Fibroblast of the aortic adventitia (primary cell): ENCODE data around the gene RIPK1. TPM values are rescaled to one million over a fixed set of nuclear protein-coding genes. Genes with fewer than 3 reads are reported as not detected.
A peak's percentile ranks its signal among the peaks of the same experiment; 100 is the strongest.
"Not testable (repeated sequence)": the region's sequence is repeated elsewhere in the genome, so short reads cannot be mapped to it uniquely, and the experiment has no call there.

Experiments used
- DNase-seq: peaks from one replicate; pipeline ENCODE4 v3.0.0-alpha.2; 2010; ENCODE audit warnings: low read depth
- H3K4me3 ChIP-seq: 2 replicates; pipeline ENCODE4 v1.5.1; 2011; ENCODE audit warnings: low read depth, mild to moderate bottlenecking, control low read depth, low read length, moderate library complexity
- total RNA-seq: library from RNA; depleted of rRNA; stranded (reverse); fragments of >200 nt; gene quantifications from 2 replicates; pipeline ENCODE4 v1.2.3, GENCODE V29; 2012; ENCODE audit warnings: low replicate concordance
- TF ChIP-seq, protein P1 (sequence below): IDR thresholded peaks from 2 replicates; pipeline ENCODE4 v1.5.1; 2011; ENCODE audit warnings: mild to moderate bottlenecking, low read length, control low read depth, inconsistent platforms; ENCODE audit not compliant: insufficient read depth

RIPK1 gene
- total RNA-seq, 1 donor, result 20.0 TPM

- TF ChIP-seq, protein P1, sequence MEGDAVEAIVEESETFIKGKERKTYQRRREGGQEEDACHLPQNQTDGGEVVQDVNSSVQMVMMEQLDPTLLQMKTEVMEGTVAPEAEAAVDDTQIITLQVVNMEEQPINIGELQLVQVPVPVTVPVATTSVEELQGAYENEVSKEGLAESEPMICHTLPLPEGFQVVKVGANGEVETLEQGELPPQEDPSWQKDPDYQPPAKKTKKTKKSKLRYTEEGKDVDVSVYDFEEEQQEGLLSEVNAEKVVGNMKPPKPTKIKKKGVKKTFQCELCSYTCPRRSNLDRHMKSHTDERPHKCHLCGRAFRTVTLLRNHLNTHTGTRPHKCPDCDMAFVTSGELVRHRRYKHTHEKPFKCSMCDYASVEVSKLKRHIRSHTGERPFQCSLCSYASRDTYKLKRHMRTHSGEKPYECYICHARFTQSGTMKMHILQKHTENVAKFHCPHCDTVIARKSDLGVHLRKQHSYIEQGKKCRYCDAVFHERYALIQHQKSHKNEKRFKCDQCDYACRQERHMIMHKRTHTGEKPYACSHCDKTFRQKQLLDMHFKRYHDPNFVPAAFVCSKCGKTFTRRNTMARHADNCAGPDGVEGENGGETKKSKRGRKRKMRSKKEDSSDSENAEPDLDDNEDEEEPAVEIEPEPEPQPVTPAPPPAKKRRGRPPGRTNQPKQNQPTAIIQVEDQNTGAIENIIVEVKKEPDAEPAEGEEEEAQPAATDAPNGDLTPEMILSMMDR, result no peak
- DNase-seq, result peak; percentile 37
Observed at GRCh38 chr6:3026791-3027626, 41.3 kb upstream of the RIPK1 start.

GRCh38 chr6:3028156-3028555 is 40.1 kb upstream of the RIPK1 start:
- not testable (repeated sequence) for H3K4me3 ChIP-seq, DNase-seq

More at GRCh38 chr6:3026791-3027626, 41.3 kb upstream of the RIPK1 start:
- no peak overlapping the region for H3K4me3 ChIP-seq

DNA sequence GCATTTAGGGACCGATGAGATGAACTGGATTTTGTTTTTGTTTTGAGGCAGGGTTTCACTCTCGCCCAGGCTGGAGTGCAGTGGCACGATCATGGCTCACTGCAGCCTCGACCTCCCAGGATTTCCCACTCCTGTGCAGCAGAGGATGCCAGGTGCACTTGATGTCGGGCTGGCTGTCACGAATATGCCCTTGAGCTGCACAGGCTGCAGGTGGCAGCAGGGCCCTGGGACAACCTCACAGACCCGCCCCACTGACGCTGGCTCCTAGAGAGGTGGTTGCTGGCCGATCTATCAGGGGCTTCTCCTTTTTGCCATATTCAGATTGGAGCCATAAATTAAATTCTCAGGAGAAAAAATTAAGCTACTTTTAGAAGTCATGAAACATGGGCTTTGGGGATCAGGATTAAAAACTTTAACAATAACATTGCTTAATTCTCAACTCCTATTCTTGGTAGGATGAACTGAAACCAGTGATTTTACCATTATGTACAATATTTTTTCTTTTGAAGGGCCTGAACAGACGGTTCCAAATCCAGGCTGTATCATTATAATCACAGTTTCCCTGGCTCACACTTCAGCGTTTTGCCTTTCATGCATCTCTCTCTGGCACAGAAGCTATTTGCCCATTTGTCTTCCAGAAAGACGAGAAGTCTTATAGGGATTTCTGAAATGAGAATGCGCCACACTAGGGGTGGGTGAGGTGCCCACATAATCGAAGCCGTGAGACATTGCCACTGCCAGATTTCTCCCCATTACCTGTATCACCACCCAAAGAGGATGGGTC is 36.2 kb upstream of the RIPK1 start:
- TF ChIP-seq, protein P1, result no peak
- no peak for DNase-seq
- no peak overlapping the region for H3K4me3 ChIP-seq

GRCh38 chr6:3032986-3033385 is 35.3 kb upstream of the RIPK1 start:
- no peak overlapping the region for H3K4me3 ChIP-seq
- DNase-seq, result peak; percentile 17
- TF ChIP-seq, protein P1, result no peak

DNA sequence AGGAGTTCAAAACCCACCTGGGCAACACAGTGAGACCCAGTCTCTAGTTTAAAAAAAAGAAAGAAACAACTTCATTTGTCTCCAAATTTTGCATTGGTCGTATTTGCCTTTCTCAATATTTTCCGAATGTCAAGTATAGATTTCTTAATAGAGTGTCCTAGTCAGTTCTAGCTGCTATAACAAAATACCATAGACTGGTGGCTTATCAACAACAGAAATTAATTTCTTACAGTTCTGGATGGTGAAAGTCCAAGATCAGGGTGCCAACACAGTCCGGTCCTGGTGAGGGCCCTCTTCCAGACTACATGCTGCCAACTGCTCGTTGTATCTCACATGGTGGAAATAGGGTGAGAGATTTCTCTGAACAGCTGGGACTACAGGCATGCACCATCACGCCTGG is 34.6 kb upstream of the RIPK1 start:
- no peak for DNase-seq
- H3K4me3 ChIP-seq, result no peak overlapping the region
- TF ChIP-seq, protein P1, result no peak

- TF ChIP-seq, protein P1, result no peak
- DNase-seq, result no peak
- H3K4me3 ChIP-seq, result no peak overlapping the region
Observed at GRCh38 chr6:3035397-3035796, 32.9 kb upstream of the RIPK1 start.
